Testis (tissue), 3 donors: ENCODE data around the gene TBATA. TPM values are rescaled to one million over a fixed set of nuclear protein-coding genes. Genes with fewer than 3 reads are reported as not detected.

ENCODE experiments used
- DNase-seq: peaks from one replicate; pipeline ENCODE4 v3.0.0-alpha.2; 2019
- H3K27ac ChIP-seq, 2 donors: fragments of 200-600 bp; sonication (generic); one replicate each; pipeline ENCODE4 v1.5.1; 2019
- H3K27me3 ChIP-seq: fragments of 200-600 bp; sonication (generic); one replicate; pipeline ENCODE4 v1.5.1; 2019
- H3K36me3 ChIP-seq: fragments of 200-600 bp; sonication (generic); one replicate; pipeline ENCODE4 v1.5.1; 2017; ENCODE audit warnings: low read depth; ENCODE audit errors: missing control alignments
- H3K4me1 ChIP-seq: fragments of 200-600 bp; sonication (generic); one replicate; pipeline ENCODE4 v1.5.1; 2019
- H3K4me3 ChIP-seq, 2 donors: fragments of 200-600 bp; sonication (generic); one replicate each; pipeline ENCODE4 v1.5.1; 2017 to 2019
- H3K9me3 ChIP-seq: fragments of 200-600 bp; sonication (generic); one replicate; pipeline ENCODE4 v1.5.1; 2017
- POLR2A ChIP-seq: fragments of 450-650 bp; IDR thresholded peaks from one replicate; pipeline ENCODE4 v1.6.1; 2017; ENCODE audit warnings: antibody characterized with exemption, mild to moderate bottlenecking, moderate library complexity
- WGBS, 2 donors: methylation state at CpG; one replicate each; pipeline ENCODE4 v1.1.5; 2018; 5-methylcytosine and 5-hydroxymethylcytosine counted together
- intact Hi-C: fragments of 100-400 bp; cut with DNase I; formaldehyde crosslinking; loops from one replicate; pipeline ENCODE4 v1.15.1; 2023; ENCODE audit warnings: low total_unique reads
- polyA plus RNA-seq: library from polyadenylated mRNA; stranded (reverse); fragments of 350-450 nt; fragmentation: Illumina TruSeq; extraction: RNeasy Lipid Tissue Mini Kit (QIAGEN cat#74804); gene quantifications from one replicate; pipeline ENCODE4 v1.2.3, GENCODE V29; 2014; ENCODE audit warnings: low read depth, low replicate concordance; ENCODE audit not compliant: insufficient read depth
- total RNA-seq, 2 donors: library from RNA; depleted of rRNA; stranded (reverse); fragments of >200 nt; gene quantifications; one replicate each; pipeline ENCODE4 v1.2.3, GENCODE V29; 2016
- TF ChIP-seq, protein P1 (sequence below), 3 experiments: fragments of 450-650 bp in 2 of 3; fragments of 200-600 bp in 1 of 3; sonication (generic) in 1 of 3; IDR thresholded peaks; one replicate each; pipeline ENCODE4 v1.5.1; 2016 to 2019; ENCODE audit warnings: antibody characterized with exemption in 3 of 3, mild to moderate bottlenecking in 2 of 3, moderate library complexity in 1 of 3

Gene TBATA
- total and polyA plus RNA-seq, 3 donors from 2014 or later, result 8.4 to 34.6 (median 19.1) TPM

DNA sequence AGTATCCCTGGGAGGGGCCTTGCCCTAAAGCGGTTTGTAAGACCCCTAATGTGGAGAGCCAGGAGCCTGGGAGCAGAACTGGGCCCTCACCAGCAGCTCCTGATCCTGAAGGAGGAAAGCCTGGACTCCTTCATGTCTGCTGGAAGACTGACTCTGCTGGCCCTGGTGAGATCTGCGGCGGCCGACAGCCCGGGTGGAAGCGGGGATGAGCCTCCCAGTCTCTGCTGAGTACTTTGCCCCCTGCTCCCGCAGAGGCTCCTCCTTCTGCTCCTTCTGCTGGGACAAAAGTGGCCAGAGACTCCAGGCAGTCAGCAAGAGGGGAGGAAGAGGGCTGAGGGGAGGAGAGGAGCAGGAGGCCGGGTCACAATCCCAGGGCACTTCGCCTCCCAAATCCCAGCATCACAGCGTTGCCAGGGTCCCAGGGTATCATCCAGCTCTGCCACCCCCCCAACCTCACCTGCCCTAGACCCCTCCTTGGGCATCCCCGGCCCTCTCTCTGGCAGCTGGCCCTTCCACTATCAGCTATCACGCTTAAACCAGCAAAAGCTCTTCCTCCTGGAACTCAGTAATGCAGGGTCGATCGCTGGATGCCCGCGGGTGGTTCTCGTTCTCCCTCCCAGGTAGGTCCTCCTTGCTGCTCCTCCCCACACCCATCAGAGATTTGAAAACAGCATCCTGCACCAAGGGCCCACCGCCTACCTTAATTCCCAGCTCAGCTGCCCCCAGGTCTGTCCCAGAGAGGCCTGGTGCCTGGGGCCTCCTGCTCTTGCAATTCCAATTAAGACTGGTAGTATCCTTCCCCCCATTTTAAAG lies 7.9 kb downstream of the TBATA start:
- no peaks in the 10 kb centered on the region for H3K27me3 ChIP-seq
- 88 to 91% methylated on average over 17 to 18 of the region's 18 CpGs for WGBS, 2 donors
- peaks cover 8% of the 10 kb centered on the region for H3K4me1 ChIP-seq
- TF ChIP-seq, protein P1, sequence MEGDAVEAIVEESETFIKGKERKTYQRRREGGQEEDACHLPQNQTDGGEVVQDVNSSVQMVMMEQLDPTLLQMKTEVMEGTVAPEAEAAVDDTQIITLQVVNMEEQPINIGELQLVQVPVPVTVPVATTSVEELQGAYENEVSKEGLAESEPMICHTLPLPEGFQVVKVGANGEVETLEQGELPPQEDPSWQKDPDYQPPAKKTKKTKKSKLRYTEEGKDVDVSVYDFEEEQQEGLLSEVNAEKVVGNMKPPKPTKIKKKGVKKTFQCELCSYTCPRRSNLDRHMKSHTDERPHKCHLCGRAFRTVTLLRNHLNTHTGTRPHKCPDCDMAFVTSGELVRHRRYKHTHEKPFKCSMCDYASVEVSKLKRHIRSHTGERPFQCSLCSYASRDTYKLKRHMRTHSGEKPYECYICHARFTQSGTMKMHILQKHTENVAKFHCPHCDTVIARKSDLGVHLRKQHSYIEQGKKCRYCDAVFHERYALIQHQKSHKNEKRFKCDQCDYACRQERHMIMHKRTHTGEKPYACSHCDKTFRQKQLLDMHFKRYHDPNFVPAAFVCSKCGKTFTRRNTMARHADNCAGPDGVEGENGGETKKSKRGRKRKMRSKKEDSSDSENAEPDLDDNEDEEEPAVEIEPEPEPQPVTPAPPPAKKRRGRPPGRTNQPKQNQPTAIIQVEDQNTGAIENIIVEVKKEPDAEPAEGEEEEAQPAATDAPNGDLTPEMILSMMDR (IDR thresholded peaks at IDR 0.05), result no peak
- TF ChIP-seq POLR2A, result no peak
- DNase-seq, result peak; percentile 6
- no peaks in the 10 kb centered on the region for H3K9me3 ChIP-seq
- H3K36me3 ChIP-seq, result no peaks in the 10 kb centered on the region
- intact Hi-C loops, result no loop called here
- no peak overlapping the region for H3K4me3 ChIP-seq
- H3K27ac ChIP-seq, result no peak overlapping the region

DNA sequence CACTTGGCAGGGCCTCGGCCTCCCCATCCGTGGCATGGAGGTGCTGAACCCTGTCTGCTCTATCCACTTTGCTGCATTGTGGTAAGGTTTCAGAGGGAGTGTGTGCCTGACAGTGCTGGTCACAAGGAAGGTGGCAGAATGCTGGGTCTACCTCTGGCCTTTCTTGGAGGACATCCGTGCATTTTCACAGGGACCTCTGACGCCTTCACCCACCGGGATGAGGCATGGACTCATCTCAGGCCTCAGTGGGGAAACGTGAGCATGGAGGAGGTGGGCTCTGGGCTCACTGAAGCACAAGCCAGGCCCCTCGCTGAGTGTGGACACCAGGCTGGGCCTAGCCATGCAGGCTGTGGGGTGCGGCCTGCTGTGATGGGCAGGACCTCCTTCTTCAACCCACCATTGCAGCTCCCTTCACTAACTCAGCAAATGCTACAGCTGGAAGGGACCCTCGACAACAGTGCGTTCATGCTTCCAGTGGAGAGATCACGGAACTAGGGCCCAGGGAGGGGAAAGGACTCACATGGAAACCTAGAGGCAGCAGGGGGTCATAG lies 8.6 kb downstream of the TBATA start:
- Histone ChIP-seq H3K4me3 (no peak overlapping the region), H3K4me1 (peaks cover 5% of the 10 kb centered on the region), H3K27ac (no peak overlapping the region), H3K9me3 (no peaks in the 10 kb centered on the region), H3K27me3 (no peaks in the 10 kb centered on the region), H3K36me3 (no peaks in the 10 kb centered on the region)
- WGBS, 2 donors, result 92% methylated on average over 11 of the region's 11 CpGs; no CpG with 5 or more reads in 1 of the 2 donors
- intact Hi-C loops, result no loop called here
- peak; percentile 7 for DNase-seq
- TF ChIP-seq POLR2A, result no peak
- TF ChIP-seq, protein P1 (IDR thresholded peaks at IDR 0.05), result no peak

- H3K9me3 ChIP-seq, result no peaks in the 10 kb centered on the region
- 90 to 97% methylated on average over 6 to 13 of the region's 13 CpGs for WGBS, 2 donors
- no peak overlapping the region for H3K4me3 ChIP-seq
- DNase-seq, result peak; percentile 11
- TF ChIP-seq, protein P1 (IDR thresholded peaks at IDR 0.05), result no peak
- no peak for TF ChIP-seq POLR2A
- intact Hi-C loops, result no loop called here
- H3K27ac ChIP-seq, result no peak overlapping the region
- H3K4me1 ChIP-seq, result peaks cover 5% of the 10 kb centered on the region
- H3K27me3 ChIP-seq, result no peaks in the 10 kb centered on the region
- no peaks in the 10 kb centered on the region for H3K36me3 ChIP-seq
Observed at GRCh38 chr10:70775679-70776454, 9.3 kb downstream of the TBATA start.

DNA sequence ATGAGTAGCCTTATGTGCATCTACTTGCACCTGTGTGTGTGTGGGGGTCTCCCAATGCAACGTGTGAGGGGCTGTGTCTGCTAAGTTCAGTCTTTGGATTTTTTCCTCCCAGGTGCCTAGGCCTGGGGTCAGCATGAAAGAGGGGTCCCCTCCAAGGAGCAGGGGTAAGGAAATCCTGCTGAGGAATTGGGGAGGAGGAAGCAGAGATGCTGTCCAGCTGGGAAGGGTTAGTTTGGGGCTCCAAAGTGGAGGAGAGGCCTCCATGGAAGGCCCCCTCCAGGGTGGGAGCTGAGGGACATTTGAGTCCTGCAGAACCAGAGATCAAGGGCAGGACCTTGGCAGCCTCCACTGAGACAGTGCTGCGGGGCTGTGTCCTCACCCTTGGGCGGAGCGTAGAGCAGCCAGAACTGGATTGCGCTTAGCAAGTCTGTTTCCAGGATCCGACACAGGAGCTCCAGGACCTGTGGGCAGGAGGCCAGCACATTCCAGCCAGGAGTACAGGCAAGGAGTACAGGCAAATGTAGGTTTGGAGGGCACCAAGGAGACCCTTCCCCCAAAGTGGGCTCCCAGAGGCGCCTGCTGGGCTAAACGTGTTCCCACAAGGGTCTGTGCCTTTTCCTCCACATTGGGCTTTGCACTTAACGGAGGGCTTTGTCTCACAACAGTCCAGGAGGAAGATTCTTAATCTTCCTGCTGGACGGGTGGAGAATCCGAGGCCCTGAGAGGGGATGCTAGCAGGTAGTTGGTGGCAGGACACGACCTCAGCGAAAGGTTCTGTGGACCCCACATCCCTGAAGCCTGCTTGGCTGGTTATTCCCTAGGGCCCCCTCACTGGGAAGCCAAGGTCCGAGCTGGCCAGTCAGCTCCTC lies 10.1 kb downstream of the TBATA start:
- intact Hi-C loops, result no loop called here

More for the DNA sequence above, 10.1 kb downstream of the TBATA start:
- no peaks in the 10 kb centered on the region for H3K9me3 ChIP-seq
- no peak for TF ChIP-seq POLR2A
- TF ChIP-seq, protein P1 (IDR thresholded peaks at IDR 0.05), result no peak
- H3K27me3 ChIP-seq, result no peaks in the 10 kb centered on the region
- peaks cover 5% of the 10 kb centered on the region for H3K4me1 ChIP-seq
- no peak overlapping the region for H3K4me3 ChIP-seq
- no peaks in the 10 kb centered on the region for H3K36me3 ChIP-seq
- no peak overlapping the region for H3K27ac ChIP-seq
- DNase-seq, result peak; percentile 22
- 70 to 71% methylated on average over 9 to 14 of the region's 14 CpGs for WGBS, 2 donors
